Stimulated activated CD4-positive, alpha-beta T cell treated with anti-CD3 and anti-CD28 coated beads, Interleukin-12 subunit alpha, Interleukin-12 subunit beta, amount 100 ng/mL, for 48 hours (primary cell): Measurements from ENCODE around the gene CITED4.

ENCODE experiments used
- DNase-seq, 3 donors: peaks; one replicate each; pipeline ENCODE4 v3.0.0-alpha.2; 2020; ENCODE audit warnings: low read depth in 2 of 3, low spot score in 1 of 3

CITED4 gene

DNA sequence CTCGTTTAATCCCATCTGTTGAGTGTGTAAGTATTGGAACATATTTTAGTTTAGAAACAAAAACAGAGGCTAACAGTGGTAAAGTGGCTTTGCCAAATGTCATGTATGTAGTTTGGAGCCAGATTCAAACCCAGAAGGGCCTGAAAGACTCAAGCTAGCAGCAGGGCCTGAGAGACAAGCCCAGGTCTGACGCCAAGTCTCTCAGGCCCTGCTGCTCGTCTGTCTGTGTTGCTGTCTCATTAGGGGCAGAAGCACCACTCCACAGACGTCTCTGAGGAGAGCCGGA, 8.3 kb downstream of the CITED4 start:
- no peak for DNase-seq

DNA sequence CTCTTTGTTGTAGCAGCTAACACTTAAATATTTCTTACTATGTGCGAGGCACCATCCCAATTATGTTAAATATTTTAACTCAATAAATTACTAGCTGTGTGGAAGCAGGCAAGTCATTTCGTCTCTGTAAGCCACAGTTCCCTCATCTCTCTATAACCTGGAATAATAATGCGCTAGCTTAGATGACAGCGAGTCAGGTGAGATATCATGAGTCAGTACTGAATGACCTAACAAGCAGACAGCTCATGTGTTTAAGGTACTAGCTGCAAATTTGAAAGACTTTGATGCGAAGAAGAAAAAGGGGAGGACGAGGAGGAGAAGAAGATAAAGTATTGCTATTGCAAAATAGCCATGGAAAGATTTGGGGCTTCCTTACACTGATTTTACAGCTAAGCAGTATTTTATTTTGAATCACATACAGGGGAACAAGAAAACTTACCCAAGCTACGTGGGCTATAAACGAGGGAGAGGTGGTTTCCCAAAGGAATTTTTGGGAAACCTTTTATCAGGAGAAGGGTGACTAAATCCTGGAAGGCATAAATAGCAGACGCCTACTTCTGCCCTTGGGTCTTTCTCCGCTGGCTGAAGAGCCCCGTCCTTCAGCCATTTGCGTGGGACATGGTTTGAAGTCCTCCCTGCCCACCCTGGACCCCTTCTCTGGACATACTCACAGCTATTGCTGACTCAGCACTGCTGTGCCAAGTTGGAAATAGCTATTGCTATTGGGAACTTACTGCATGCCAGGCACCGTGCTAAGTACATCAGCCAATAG, 8.9 kb downstream of the CITED4 start:
- DNase-seq = no peak

DNA sequence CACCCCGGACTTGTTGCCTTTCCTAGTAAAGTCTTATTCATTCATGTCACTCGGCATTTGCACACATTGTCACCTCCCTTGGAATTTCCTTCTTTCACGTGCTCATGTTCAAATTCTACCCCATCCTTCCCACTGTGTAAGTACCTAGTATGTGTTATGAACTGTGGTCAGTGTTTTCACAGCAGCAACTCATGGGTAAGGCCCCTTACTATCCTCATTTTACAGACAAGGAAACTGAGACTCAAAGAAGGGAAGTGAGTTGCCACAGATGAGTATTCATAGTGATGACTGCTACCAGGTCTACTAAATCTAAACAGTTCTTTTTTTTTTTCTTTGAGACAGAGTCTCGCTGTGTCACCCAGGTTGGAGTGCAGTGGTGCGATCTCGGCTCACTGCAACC, 10.5 kb downstream of the CITED4 start:
- DNase-seq = no peak

DNA sequence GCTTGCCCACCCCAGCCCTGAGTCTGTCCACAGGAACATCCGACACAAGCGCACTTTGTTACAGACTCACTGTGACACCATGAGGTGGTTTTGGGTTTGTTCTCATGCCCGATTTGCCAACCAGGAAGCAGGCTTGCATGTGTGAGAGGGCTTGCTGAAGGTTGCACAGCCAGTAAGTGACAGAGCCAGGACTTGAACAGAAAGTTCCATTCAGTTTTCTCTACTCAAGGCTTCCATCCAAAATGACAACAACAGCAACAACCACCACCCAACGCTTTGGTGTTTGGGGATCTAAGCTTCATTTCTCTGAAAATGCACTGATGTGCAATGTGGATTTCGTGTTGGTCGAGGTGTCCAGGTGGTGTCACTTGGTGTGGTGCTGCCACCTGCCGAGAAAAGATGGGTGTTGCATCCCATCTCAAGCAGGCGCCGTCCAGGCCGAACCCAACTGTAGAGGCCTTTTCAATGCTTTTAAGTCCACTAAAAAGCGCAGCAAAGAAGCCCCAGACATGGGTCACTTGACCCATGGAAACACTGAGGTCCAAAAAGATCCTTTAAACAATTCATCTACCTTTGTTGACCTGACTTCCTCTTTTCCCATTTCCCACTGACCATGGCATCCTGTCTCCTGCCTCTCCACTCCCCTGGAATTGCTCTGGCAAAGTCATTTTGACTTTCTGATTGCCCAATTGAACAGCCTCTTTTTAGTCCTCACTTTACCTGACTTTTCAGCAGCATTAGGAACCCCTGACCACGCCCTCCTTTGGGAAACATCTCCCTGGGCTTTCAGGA, 12.2 kb downstream of the CITED4 start:
- peak; percentile 59 to 75 (median 70) for DNase-seq

DNA sequence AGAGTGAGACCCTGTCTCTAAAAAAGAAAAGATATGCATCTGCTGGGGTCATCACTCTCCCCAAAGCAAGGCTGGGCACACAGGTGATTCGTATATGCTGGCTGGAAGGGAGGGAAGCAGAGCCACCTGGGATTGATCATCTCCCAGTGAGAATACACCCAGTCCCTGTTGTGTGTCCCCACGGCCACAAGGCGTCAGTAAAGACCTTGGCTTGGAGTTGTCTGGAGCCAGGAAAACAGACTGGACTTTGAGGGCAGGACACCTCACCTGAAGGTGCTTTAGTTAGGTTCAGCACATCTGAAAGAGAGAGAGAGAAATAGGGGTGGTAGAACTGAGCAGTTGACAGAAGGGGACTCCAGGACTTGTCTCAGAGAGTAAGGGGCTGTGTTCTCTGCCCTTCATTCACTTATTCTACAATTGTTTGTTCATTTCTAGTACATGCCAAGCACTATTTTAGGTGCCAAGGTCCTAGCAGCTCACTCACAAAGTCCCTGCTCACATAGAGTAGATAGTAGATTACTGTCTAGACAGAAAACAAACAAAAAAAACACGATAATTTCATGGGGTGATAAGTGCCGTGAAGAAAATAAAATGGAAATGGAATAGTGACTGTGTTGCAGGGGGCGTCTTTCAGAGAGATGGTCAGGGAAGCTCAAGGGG, 13.5 kb downstream of the CITED4 start:
- no peak for DNase-seq

DNA sequence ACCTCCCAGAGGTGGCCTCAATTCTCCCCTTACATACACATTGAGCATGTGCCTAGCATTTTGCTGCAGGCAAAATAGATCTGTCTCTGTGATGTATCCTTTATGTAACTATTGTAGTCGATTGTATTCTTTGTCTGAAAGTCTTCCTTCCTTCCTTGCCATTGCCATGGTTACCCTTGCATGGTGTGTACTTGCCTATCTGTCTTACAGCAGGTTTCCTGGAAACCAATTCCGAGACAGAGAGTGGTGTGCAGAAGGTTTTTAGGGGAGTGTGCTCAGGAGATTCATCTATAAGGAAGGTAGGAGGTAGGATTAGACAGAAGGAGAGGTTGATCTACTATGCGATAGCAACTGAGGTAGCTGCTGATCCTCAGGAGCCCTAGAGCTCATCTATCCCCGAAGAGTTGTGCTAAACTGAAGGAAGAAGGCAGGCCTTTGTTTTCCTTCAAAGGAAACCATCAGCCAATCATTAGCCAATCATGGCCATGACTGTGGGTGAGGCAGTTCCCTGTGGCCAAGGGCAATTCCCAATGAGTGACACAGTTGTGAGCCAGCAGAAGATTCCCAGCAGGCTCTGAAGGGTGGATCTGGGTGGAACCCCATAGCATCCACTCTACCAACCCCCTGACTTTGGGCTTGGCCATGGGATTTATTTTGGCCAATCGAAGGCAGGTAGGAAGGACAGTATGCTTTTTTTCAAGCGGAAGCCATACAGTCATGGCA, 15.0 kb downstream of the CITED4 start:
- no peak for DNase-seq

DNA sequence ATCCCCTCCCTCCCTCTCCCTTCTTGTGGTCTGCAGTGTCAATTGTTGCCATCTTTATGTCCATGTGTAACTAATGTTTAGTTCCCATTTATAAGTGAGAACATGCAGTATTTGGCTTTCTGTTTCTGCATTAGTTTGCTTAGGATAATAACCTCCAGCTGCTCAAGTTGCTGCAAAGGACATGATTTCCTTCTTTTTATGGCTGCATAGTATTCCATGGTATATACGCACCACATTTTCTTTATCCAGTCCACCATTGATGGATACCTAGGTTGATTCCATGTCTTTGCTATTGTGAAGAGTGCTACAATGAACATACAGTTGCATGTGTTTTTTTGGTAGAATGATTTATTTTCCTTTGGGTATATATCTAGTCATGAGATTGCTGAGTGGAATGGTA, 16.3 kb downstream of the CITED4 start:
- DNase-seq = no peak

DNA sequence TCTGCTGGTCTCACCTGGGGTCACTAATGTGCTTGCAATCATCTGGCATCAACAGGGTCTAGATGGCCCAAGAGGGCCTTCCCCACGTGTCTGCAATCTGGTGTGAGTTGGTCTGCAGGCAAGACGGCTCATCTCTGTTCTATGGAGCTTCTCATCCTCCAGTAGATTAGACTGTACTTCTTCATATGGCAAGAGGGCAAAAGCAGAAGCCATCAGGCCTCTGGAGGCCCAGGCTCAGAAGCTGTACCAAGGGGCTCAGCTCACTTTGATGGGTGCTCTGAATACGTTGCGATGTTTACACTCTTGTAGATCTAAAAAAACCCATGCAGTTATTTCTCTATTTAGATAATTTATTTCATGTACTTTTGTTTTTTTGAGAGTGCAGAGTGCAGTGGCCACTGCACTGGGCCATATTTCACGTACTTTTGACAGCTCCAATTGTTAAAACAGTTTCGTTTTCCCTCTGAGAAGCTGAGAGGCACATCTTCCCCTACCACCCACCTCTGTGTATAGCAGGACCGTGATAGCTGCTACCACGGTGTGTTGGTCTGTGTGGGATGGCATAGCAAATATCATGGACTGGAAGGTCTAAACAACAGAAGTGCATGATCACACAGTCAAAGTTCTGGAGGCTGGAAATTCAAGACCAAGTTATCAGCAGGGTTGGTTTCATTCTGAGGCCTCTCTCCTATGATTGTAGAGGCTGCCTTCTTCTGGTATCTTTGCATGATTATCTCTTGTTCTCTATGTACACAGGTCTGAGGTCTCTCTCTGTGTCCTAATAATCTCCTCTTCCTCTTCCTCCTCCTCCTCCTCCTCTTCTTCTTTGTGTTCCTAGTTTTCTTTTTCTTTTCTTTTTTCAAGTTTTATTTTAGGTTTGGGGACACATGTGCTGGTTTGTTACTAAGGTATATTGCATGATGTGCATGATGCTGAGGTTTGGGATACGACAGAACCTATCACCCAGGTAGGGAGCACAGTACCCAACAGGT, 17.0 kb downstream of the CITED4 start:
- no peak for DNase-seq

DNA sequence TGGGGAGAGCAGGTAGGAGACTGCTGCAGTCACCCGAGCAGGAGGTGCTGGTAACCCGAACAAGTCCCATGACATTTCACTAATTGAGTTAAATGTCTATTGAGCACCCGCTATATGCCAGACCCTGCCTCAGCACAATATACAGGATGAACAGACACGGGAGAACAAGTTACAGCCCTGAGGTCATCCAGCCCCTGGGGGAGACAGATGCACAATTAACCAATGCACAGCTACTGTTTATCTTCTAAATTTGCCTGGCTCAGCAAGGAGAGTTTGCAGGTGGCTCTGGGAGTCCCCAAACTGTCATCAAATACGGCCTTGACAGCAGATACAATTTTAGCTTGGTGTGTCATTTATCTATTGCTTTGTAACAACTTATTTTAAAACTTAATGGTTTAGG, 18.1 kb downstream of the CITED4 start:
- DNase-seq = no peak

DNA sequence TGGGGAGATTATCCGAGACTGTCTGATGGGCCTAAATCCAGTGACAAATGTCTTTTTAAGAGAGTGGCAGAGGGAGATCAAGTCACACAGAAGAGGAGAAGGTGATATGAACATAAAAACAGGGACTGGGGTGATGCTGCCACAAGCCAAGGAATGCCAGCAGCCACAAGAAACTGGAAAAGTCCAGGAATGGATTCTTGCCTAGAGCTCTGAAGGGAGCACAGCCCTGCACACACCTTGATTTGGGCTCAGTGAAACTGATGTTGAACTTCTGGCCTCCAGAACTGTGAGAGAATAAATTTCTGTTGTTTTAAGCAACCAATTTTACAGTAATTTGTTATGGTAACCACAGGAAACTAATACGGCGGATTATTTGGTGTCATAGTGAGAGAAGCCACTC, 19.5 kb downstream of the CITED4 start:
- DNase-seq = no peak

DNA sequence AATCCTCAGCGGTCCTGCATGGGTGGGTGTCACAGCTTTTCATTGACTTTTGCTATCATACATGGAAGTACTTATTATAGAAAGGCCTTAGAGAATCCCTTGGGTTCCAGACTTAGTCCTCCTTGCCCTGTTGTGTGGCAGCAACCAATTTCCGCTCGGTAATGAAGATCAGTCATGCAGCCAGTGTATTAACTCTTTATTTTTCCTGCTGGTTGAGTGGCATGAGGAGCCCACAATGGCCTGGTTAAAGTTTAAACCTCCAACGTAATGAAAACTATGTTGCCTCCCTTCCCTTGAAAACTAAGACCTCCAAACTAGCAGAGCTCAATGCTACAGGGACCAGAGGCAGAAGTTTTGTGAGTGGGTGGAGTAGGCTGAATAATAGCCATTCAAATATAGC, 20.0 kb downstream of the CITED4 start:
- no peak for DNase-seq

DNA sequence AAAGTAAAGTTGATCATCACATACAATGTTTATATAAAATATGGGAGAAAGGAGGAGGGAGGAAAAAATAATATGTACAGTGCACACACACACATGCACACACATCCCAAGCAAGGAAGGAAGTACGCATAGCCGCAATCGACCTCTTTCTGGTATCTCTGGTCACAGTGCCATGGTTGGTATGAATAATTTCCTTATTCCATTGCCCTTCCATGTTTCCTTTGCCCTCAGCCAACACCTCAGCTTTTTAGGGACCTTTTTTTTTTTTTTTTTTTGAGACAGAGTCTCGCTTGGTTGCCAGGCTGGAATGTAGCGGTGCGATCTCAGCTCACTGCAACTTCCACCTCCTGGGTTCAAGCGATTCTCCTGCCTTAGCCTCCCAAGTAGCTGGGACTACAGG, 20.6 kb downstream of the CITED4 start:
- no peak for DNase-seq

DNA sequence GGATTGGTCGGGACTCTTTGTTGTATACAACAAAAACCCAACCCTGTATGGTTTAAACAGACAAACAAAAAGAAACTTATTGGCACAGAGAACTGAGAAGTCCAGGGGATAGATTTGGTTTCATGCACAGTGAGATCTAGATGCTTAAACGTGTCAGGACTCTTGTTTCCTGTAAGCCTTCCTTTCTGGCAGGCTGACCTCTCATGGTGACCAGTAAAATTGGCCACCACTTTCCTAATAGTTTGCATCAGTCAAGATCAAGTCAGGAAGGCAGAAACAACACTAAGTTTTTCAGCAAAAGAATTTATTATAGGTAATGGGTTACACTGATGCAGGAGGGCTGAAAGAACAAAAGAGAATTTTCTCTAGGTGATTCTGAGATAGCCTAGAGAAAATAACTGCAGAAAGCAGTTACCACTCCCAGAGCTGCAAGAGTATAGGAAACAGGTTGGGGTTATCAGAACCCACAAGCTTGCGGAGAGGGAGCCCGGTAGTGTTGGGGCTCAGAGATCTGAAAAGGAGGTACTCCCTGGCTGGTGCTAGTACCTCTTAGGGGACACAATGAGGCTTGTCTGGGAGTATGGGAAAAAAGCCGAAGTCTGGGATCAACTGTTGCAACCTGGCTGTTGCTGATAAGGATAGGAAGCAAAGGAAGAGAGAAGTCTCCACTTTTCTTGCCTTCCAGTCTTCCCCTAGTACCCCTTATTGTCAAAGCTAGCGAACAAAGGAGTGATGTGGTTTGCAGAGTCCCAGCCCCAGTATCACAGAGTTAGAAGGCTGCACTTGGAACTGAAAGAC, 21.4 kb downstream of the CITED4 start:
- DNase-seq = no peak

DNA sequence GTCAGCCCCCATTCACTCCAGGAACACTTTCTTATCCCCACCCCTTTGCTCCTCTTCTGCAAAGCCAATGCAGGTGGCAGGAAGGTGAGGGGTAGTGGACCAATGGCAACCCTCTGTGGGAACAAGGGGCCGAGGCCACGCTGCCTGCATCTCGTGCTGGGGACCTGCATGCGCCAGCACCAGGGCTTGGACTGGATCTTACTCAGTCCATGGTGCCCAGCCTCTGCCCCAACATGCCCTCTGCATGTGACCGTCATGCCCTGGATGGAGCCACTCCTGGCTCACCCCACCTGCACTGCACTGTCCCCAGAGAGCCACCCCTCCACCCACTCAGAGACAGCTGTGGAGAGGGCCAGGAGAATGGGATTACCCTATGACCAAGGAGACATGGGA, 22.2 kb downstream of the CITED4 start:
- no peak for DNase-seq

DNA sequence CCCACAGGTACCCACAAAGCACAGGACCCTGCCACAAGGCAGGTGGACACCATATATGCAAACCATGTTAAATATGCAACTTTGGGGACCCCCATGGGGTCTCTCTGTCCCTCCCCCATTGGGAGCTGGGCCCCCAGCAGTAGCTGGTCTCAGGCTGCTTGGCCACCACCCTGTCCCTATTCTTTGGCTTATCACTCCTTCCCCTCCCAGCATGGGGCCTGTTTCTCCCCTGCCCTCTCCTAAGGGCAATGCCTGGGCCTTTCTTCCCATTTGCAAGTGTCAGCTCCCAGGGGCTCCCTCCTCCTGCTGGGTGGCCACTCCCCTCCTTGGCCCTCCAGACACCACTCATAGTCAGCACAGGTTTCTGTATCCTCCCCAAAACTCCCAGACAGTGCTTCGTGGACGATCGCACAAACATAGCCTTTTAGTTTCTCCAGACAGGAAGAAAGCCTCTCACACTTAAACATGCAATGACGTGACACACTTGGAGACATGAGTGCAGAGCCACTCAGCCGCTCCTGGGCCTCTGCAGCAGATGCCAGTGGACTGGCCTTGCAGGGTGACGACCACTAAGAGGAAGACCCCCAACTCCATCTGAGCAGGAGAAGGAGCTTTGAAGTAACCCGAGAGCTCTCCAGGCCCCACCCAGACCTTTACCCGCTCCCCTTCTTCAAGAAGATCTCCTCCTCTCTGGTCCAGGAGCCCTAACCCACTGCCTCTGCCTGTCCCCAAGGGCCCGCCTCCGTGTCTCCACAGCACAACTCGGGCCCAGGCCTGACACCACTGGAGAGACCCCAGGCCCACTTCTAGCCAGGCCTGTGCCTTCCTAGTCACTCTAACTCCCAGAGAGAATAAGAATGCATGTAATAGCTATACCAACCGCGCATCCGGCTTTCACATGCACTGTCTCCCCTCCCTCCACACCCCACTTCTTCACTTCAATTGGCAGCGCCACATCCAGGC, 22.9 kb downstream of the CITED4 start:
- DNase-seq = no peak

DNA sequence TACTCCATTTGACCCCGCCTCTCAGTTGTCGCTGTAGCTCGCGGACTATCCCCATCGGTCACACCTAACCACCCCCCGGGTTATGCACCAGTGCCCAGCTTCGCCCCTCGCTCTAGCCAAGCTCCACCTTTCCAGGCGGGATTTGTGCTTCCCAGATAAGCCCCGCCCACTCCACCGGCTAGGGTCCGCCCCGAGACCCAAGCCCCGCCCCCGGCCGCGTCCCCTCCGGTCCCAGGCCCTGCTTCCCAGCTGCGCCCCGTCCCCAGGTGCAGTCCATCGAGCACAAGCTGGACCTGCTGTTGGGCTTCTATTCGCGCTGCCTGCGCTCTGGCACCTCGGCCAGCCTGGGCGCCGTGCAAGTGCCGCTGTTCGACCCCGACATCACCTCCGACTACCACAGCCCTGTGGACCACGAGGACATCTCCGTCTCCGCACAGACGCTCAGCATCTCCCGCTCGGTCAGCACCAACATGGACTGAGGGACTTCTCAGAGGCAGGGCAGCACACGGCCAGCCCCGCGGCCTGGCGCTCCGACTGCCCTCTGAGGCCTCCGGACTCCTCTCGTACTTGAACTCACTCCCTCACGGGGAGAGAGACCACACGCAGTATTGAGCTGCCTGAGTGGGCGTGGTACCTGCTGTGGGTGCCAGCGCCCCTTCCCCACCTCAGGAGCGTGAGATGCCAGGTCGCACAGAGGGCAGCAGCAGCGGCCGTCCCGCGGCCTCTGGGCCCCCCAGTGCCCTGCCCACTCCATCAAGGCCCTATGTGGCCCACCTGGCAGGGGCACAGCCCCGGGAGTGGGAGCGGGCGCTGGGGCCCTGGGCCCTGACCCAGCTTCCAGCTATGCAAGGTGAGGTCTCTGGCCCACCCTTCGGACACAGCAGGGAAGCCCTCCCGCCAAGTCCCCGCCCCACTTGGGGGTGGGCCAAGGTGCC, 23.9 kb downstream of the CITED4 start:
- no peak for DNase-seq

DNA sequence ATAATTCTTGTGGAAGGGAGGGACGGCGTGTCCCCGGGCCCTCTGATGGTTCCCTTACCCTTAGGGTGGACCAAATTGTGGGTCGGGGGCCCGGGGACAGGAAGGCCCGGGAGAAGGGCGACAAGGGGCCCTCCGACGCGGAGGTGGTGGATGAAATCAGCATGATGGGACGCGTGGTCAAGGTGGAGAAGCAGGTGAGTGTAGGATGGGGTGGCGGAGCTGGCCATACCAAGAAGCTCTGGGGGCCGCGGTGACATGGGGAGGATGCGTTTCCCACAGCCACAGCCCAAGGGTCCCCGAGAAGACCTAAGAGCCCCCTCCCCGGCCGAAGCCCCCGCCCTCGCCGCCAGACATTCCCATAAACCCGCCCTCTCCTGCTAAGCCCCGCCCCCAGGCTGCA, 24.6 kb downstream of the CITED4 start:
- DNase-seq = no peak

DNA sequence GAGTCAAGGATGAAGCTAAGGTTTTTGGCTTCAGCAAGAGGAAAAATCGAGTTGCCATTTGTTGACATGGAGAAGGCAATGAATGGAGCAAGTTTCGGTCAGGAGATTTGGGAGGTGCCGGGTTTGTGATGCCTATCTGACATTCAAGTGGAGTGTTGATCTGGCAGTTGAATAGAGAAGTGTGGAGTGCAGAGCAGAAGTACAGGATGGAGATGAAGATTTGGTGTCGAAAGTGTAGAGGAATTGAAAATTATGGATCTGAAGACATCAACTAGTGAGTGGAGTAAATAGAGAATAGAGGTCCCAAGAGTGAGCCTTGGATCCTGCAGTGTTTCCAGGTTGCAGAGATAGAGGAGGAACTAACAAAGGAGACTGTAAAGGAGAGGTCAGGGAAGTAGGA, 25.9 kb downstream of the CITED4 start:
- DNase-seq = no peak
